Measurements from ENCODE around the gene CMBL. TPM values are rescaled to one million over a fixed set of nuclear protein-coding genes. Genes with fewer than 3 reads are reported as not detected.

CMBL gene
- polyA plus RNA-seq, 2 donors = 1.9 to 2.8 TPM

DNA sequence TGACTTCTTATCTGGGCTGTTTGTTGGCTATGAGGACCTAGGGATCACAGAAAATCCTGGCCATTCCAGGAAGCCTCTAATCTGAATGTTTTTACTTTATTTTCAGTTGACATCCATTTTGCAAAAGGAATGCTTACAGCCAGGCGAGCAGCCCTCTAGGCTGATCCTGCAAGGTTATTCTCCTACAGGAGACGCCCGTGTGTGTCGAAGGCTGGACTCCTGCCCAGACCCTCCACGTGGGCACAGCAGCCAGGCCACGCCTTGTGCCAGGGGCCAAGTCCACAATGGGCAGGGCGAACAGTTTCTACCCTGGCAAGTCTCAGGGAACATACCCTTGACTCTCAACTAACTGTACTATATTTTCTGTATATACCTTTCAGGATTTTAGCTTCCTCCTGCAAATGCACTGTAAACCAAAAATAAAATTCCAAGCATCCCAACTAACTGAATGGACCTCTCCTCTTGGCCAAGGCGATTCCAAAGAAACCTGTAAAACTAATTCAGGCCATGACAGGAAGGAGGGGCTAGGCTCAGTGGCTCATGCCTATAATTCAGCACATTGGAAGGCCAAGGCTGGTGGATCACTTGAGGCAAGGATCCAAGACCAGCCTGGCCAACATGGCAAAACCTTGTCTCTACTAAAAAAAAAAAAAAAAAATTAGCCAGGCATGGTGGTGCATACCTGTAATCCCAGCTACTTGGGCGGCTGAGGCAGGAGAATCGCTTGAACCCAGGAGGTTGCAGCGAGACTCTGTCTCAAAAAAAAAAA, 5.7 kb downstream of the CMBL start:
- Histone ChIP-seq H3K27ac (ENCODE audit: low read depth in 2 of 2, low read length in 1 of 2) (peak overlapping the region in 1 of 2 donors; percentile 35), H3K4me3 (ENCODE audit: low read depth in 1 of 2, low read length in 2 of 2) (no peak overlapping the region), H3K36me3 (ENCODE audit: control insufficient read depth in 2 of 2, insufficient read depth in 2 of 2, low read length in 1 of 2) (no peaks in the 10 kb centered on the region), H3K27me3 (ENCODE audit: control insufficient read depth in 1 of 2, insufficient read depth in 2 of 2, low read length in 2 of 2) (no peaks in the 10 kb centered on the region), H3K4me1 (ENCODE audit: control insufficient read depth in 2 of 2, insufficient read depth in 2 of 2, low read length in 1 of 2) (peaks cover 0 to 2% of the 10 kb centered on the region in 2 donors), H3K9me3 (ENCODE audit: control insufficient read depth in 2 of 2, insufficient read depth in 1 of 2, low read depth in 1 of 2, low read length in 1 of 2) (no peaks in the 10 kb centered on the region)
- 58 to 61% methylated on average over 11 of the region's 11 CpGs for WGBS, 2 donors

DNA sequence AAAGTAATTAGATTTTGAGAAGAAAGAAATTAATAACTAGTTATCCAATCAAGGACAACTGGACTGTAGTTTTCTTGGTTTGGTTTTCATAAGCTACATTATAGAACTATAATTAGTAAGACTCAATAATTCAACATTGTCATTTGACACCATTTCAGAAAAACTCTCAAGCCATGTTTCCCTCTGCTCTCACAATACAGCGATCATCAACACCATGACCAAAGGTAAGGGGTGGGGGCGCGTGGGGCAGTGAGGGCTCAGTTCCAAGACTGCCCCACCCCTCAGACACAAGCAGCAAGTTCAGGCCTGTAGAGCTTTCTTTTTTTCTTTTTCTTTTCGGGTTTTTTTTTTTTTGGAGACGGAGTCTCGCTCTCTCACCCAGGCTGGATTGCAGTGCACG, 6.4 kb downstream of the CMBL start:
- Histone ChIP-seq H3K9me3 (ENCODE audit: control insufficient read depth in 2 of 2, insufficient read depth in 1 of 2, low read depth in 1 of 2, low read length in 1 of 2) (no peaks in the 10 kb centered on the region), H3K36me3 (ENCODE audit: control insufficient read depth in 2 of 2, insufficient read depth in 2 of 2, low read length in 1 of 2) (no peaks in the 10 kb centered on the region), H3K4me3 (ENCODE audit: low read depth in 1 of 2, low read length in 2 of 2) (no peak overlapping the region), H3K4me1 (ENCODE audit: control insufficient read depth in 2 of 2, insufficient read depth in 2 of 2, low read length in 1 of 2) (peaks cover 0 to 2% of the 10 kb centered on the region in 2 donors), H3K27ac (ENCODE audit: low read depth in 2 of 2, low read length in 1 of 2) (no peak overlapping the region), H3K27me3 (ENCODE audit: control insufficient read depth in 1 of 2, insufficient read depth in 2 of 2, low read length in 2 of 2) (no peaks in the 10 kb centered on the region)
- WGBS, 2 donors = 53 to 54% methylated on average over 7 of the region's 7 CpGs

GRCh38 chr5:10300246-10300645, 7.5 kb downstream of the CMBL start:
- no peak overlapping the region for H3K4me3 ChIP-seq (ENCODE audit: low read depth in 1 of 2, low read length in 2 of 2)
- 88 to 90% methylated on average over 5 of the region's 5 CpGs for WGBS, 2 donors
- H3K36me3 ChIP-seq (ENCODE audit: control insufficient read depth in 2 of 2, insufficient read depth in 2 of 2, low read length in 1 of 2) = no peaks in the 10 kb centered on the region
- no peaks in the 10 kb centered on the region for H3K27me3 ChIP-seq (ENCODE audit: control insufficient read depth in 1 of 2, insufficient read depth in 2 of 2, low read length in 2 of 2)
- peaks cover 0 to 2% of the 10 kb centered on the region in 2 donors for H3K4me1 ChIP-seq (ENCODE audit: control insufficient read depth in 2 of 2, insufficient read depth in 2 of 2, low read length in 1 of 2)
- H3K27ac ChIP-seq (ENCODE audit: low read depth in 2 of 2, low read length in 1 of 2) = no peak overlapping the region
- H3K9me3 ChIP-seq (ENCODE audit: control insufficient read depth in 2 of 2, insufficient read depth in 1 of 2, low read depth in 1 of 2, low read length in 1 of 2) = no peaks in the 10 kb centered on the region

DNA sequence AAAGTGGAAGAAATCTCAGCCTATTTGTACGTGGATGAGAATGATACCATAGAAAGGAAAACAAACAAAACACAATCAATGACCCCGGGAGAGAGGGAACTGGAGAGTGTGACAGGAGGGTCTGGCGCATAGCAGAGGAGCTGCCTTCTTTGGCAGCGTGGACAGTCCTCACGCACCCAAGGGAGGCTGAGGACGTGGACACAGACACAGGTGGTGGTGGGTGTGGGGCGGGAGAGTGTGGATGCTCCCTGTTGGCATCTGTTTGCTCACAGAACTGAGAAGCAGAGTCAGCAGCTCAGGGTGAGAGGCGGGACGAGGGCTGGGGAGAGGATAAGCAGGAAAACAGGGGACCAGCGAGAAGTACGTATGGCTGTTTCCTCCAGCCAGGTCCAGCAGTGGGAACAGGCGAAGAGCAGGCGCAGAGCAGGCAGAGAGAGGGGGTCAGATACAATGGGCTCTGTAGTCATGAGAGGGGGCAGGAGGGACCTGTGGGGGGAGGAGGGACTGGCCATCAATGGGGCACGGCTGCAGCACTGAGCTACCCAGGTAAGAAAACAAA, 10.0 kb downstream of the CMBL start:
- 89 to 90% methylated on average over 14 of the region's 14 CpGs for WGBS, 2 donors
- Histone ChIP-seq H3K4me3 (ENCODE audit: low read depth in 1 of 2, low read length in 2 of 2) (no peak overlapping the region), H3K9me3 (ENCODE audit: control insufficient read depth in 2 of 2, insufficient read depth in 1 of 2, low read depth in 1 of 2, low read length in 1 of 2) (no peaks in the 10 kb centered on the region), H3K27me3 (ENCODE audit: control insufficient read depth in 1 of 2, insufficient read depth in 2 of 2, low read length in 2 of 2) (no peaks in the 10 kb centered on the region), H3K36me3 (ENCODE audit: control insufficient read depth in 2 of 2, insufficient read depth in 2 of 2, low read length in 1 of 2) (no peaks in the 10 kb centered on the region), H3K4me1 (ENCODE audit: control insufficient read depth in 2 of 2, insufficient read depth in 2 of 2, low read length in 1 of 2) (peaks cover 0 to 2% of the 10 kb centered on the region in 2 donors), H3K27ac (ENCODE audit: low read depth in 2 of 2, low read length in 1 of 2) (no peak overlapping the region)

DNA sequence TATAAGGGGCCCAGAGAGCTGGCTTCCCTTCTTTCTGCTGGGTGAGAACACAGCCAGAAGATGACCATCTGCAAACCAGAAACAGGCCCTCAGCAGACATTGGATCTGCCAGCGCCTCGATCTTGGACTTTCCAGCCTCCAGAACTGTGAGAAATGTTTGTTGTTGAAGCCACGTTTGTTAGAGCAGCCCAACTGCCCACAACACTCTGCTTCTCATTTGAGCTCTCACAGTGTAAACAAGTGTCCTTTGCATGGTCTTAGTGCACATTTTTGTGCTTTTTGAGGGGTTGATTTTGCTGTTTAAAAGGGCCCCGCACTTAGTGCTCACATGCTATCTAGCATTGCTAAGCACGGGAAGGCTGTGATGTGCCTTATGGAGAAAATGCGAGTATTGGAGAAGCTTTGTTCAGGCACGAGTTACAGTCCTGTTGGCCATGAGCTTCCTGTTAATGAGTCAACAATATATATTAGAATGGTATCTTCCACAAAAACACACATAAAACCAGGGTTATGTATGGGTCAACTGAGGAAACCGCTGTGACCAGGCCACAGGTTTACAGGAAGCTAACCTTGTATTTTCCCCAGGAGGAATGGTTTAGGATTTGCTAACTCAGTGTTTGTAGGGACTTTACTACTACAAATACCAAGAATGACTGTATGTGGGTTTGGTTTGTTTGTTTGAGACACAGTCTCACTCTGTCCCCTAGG, 11.9 kb downstream of the CMBL start:
- Histone ChIP-seq H3K9me3 (ENCODE audit: control insufficient read depth in 2 of 2, insufficient read depth in 1 of 2, low read depth in 1 of 2, low read length in 1 of 2) (no peaks in the 10 kb centered on the region), H3K4me1 (ENCODE audit: control insufficient read depth in 2 of 2, insufficient read depth in 2 of 2, low read length in 1 of 2) (no peaks in the 10 kb centered on the region), H3K4me3 (ENCODE audit: low read depth in 1 of 2, low read length in 2 of 2) (no peak overlapping the region), H3K36me3 (ENCODE audit: control insufficient read depth in 2 of 2, insufficient read depth in 2 of 2, low read length in 1 of 2) (no peaks in the 10 kb centered on the region), H3K27me3 (ENCODE audit: control insufficient read depth in 1 of 2, insufficient read depth in 2 of 2, low read length in 2 of 2) (no peaks in the 10 kb centered on the region), H3K27ac (ENCODE audit: low read depth in 2 of 2, low read length in 1 of 2) (no peak overlapping the region)
- 83 to 88% methylated on average over 8 of the region's 8 CpGs for WGBS, 2 donors

DNA sequence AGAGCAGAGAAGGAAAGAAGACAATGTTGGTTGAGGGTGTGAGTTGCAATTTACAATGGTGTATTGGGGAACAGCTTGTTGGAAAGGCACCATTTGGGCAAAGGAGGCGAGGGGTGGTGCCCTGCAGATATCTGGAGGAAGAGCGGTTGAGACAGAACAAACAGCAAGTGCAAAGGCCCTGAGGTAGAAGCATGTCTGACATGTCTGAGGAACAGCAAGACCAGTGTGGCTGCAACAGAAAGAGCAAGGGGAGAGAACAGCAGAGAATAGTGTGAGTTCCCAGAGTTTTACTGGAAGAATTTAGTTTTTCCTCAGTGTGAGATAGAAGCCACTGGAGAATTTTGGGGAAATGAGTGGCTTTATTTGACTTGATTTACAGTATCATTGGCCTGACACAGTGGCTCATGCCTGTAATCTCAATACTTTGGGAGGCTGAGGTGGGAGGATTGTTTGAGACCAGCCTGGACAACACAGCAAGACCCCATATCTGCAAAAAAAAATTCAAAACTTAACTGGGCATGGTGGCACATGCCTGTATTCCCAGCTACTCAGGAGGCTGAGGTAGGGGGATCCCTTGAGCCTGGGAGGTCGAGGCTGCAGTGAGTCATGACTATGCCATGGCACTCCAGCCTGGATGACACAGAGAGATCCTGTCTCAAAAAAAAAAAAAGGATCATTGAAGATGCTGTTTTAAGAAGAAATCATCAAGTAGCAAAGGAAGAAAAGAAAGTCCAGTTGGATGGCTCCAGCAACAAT, 13.6 kb downstream of the CMBL start:
- H3K27me3 ChIP-seq (ENCODE audit: control insufficient read depth in 1 of 2, insufficient read depth in 2 of 2, low read length in 2 of 2) = no peaks in the 10 kb centered on the region
- H3K27ac ChIP-seq (ENCODE audit: low read depth in 2 of 2, low read length in 1 of 2) = no peak overlapping the region
- no peaks in the 10 kb centered on the region for H3K4me1 ChIP-seq (ENCODE audit: control insufficient read depth in 2 of 2, insufficient read depth in 2 of 2, low read length in 1 of 2)
- 85 to 91% methylated on average over 3 of the region's 3 CpGs for WGBS, 2 donors
- H3K4me3 ChIP-seq (ENCODE audit: low read depth in 1 of 2, low read length in 2 of 2) = no peak overlapping the region
- H3K9me3 ChIP-seq (ENCODE audit: control insufficient read depth in 2 of 2, insufficient read depth in 1 of 2, low read depth in 1 of 2, low read length in 1 of 2) = no peaks in the 10 kb centered on the region
- no peaks in the 10 kb centered on the region for H3K36me3 ChIP-seq (ENCODE audit: control insufficient read depth in 2 of 2, insufficient read depth in 2 of 2, low read length in 1 of 2)

GRCh38 chr5:10291692-10292339, 15.9 kb downstream of the CMBL start:
- Histone ChIP-seq H3K4me1 (ENCODE audit: control insufficient read depth in 2 of 2, insufficient read depth in 2 of 2, low read length in 1 of 2) (peaks cover 0 to 3% of the 10 kb centered on the region in 2 donors), H3K27me3 (ENCODE audit: control insufficient read depth in 1 of 2, insufficient read depth in 2 of 2, low read length in 2 of 2) (no peaks in the 10 kb centered on the region), H3K4me3 (ENCODE audit: low read depth in 1 of 2, low read length in 2 of 2) (no peak overlapping the region), H3K9me3 (ENCODE audit: control insufficient read depth in 2 of 2, insufficient read depth in 1 of 2, low read depth in 1 of 2, low read length in 1 of 2) (no peaks in the 10 kb centered on the region), H3K27ac (ENCODE audit: low read depth in 2 of 2, low read length in 1 of 2) (no peak overlapping the region), H3K36me3 (ENCODE audit: control insufficient read depth in 2 of 2, insufficient read depth in 2 of 2, low read length in 1 of 2) (no peaks in the 10 kb centered on the region)
- 74 to 83% methylated on average over 9 of the region's 9 CpGs for WGBS, 2 donors

- no peaks in the 10 kb centered on the region for H3K36me3 ChIP-seq (ENCODE audit: control insufficient read depth in 2 of 2, insufficient read depth in 2 of 2, low read length in 1 of 2)
- peaks cover 0 to 3% of the 10 kb centered on the region in 2 donors for H3K4me1 ChIP-seq (ENCODE audit: control insufficient read depth in 2 of 2, insufficient read depth in 2 of 2, low read length in 1 of 2)
- no peak overlapping the region for H3K27ac ChIP-seq (ENCODE audit: low read depth in 2 of 2, low read length in 1 of 2)
- no peak overlapping the region for H3K4me3 ChIP-seq (ENCODE audit: low read depth in 1 of 2, low read length in 2 of 2)
- no peaks in the 10 kb centered on the region for H3K9me3 ChIP-seq (ENCODE audit: control insufficient read depth in 2 of 2, insufficient read depth in 1 of 2, low read depth in 1 of 2, low read length in 1 of 2)
- H3K27me3 ChIP-seq (ENCODE audit: control insufficient read depth in 1 of 2, insufficient read depth in 2 of 2, low read length in 2 of 2) = no peaks in the 10 kb centered on the region
- WGBS, 2 donors = 89 to 92% methylated on average over 9 of the region's 9 CpGs
Observed at GRCh38 chr5:10290438-10290837, 17.3 kb downstream of the CMBL start.

DNA sequence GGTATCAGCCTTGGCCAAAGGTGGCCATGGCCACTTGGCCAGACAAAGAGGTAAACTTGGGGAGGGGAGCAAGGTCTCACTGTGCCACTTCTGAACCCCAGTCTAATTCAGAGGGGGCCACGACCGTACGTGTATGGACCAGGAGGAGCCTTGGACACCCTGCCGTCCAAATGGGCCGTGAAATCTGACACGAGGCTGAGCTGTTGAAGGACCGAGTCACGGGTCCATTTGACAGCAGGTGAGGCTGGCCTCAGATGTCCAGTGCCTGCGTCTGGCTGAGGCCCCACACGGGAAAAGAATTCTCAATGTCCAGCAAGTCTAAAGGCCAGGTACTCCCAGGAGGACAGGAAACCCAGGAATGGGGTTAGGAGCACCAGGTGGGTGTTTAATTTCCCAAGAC, 17.7 kb downstream of the CMBL start:
- Histone ChIP-seq H3K27ac (ENCODE audit: low read depth in 2 of 2, low read length in 1 of 2) (no peak overlapping the region), H3K4me1 (ENCODE audit: control insufficient read depth in 2 of 2, insufficient read depth in 2 of 2, low read length in 1 of 2) (peaks cover 0 to 3% of the 10 kb centered on the region in 2 donors), H3K9me3 (ENCODE audit: control insufficient read depth in 2 of 2, insufficient read depth in 1 of 2, low read depth in 1 of 2, low read length in 1 of 2) (no peaks in the 10 kb centered on the region), H3K4me3 (ENCODE audit: low read depth in 1 of 2, low read length in 2 of 2) (no peak overlapping the region), H3K27me3 (ENCODE audit: control insufficient read depth in 1 of 2, insufficient read depth in 2 of 2, low read length in 2 of 2) (no peaks in the 10 kb centered on the region), H3K36me3 (ENCODE audit: control insufficient read depth in 2 of 2, insufficient read depth in 2 of 2, low read length in 1 of 2) (no peaks in the 10 kb centered on the region)
- WGBS, 2 donors = 94 to 95% methylated on average over 10 of the region's 10 CpGs
